MM.1S (cell line): Measurements from ENCODE around the gene AASS.

Experiments used
- CTCF ChIP-seq: fragments of 300-600 bp; sonication (generic); IDR thresholded peaks from 2 replicates; pipeline ENCODE4 v1.5.1; 2016; ENCODE audit warnings: antibody characterized with exemption, low read length, mixed read lengths
- EZH2 ChIP-seq: fragments of 300-600 bp; sonication (generic); optimal IDR thresholded peaks from 2 replicates; pipeline ENCODE3; 2017; ENCODE audit warnings: low read depth, mild to moderate bottlenecking, antibody characterized with exemption, low read length, mixed read lengths

GRCh38 chr7:122082670-122083069 is 61.4 kb downstream of the AASS start:
- TF ChIP-seq CTCF = no peak
- TF ChIP-seq EZH2 = no peak
